ENCODE results near the gene CFAP100.

GRCh38 chr3:126399756-126400155, 5.0 kb downstream of the CFAP100 start:
- TF ChIP-seq EZH2 (IDR thresholded peaks at IDR 0.05) (no peak), POLR2AphosphoS5 (IDR thresholded peaks at IDR 0.05; ENCODE audit: borderline replicate concordance, low read depth, low read length) (no peak)

Measured in SK-N-MC (cell line).